WTC11 (cell line): Measurements from ENCODE around the gene NAXD. TPM values are rescaled to one million over a fixed set of nuclear protein-coding genes. Genes with fewer than 3 reads are reported as not detected.

Source experiments
- ATAC-seq: fragments of 200-7000 bp; cut with Tn5 transposase; 2 replicates; pipeline ENCODE4 v1.10.0; 2021; ENCODE audit warnings: mild to moderate bottlenecking, moderate library complexity
- CTCF ChIA-PET: fragments of 300-600 bp; sonication (Branson Sonifier 250); formaldehyde crosslinking; loops from one replicate; lab custom pipeline; 2021; ENCODE audit warnings: antibody characterized with exemption; lab: Charles Lee
- POLR2A ChIA-PET: fragments of 350-600 bp; sonication (Branson Sonifier 250); formaldehyde crosslinking; loops from one replicate; lab custom pipeline; 2021; ENCODE audit warnings: antibody characterized with exemption; lab: Charles Lee
- DNase-seq: peaks from one replicate; pipeline ENCODE4 v3.0.0; 2021; ENCODE audit warnings: low spot score
- H3K27ac Mint-ChIP-seq: 2 replicates; pipeline ENCODE4 v1.8.0; 2021; ENCODE audit warnings: mixed read lengths
- H3K27me3 Mint-ChIP-seq: 2 replicates; pipeline ENCODE4 v1.8.0; 2021; ENCODE audit warnings: low read depth, mild to moderate bottlenecking, moderate library complexity, mixed read lengths
- H3K36me3 Mint-ChIP-seq: 2 replicates; pipeline ENCODE4 v1.8.0; 2021; ENCODE audit warnings: mixed read lengths
- H3K4me1 Mint-ChIP-seq: 2 replicates; pipeline ENCODE4 v1.8.0; 2022; ENCODE audit warnings: mixed read lengths
- H3K4me3 Mint-ChIP-seq: 2 replicates; pipeline ENCODE4 v1.8.0; 2021; ENCODE audit warnings: mild to moderate bottlenecking, moderate library complexity, mixed read lengths
- H3K9me3 Mint-ChIP-seq: 2 replicates; pipeline ENCODE4 v1.8.0; 2021; ENCODE audit warnings: mixed read lengths
- FOXP1 ChIP-seq: sonication (generic); formaldehyde crosslinking; IDR thresholded peaks from 2 replicates; pipeline ENCODE4 v1.8.0; 2022; ENCODE audit warnings: missing genetic modification reagents, mild to moderate bottlenecking, moderate library complexity, borderline replicate concordance
- KAT7 ChIP-seq: sonication (generic); formaldehyde crosslinking; IDR thresholded peaks from 2 replicates; pipeline ENCODE4 v1.8.1; 2023; ENCODE audit warnings: missing genetic modification reagents, mild to moderate bottlenecking, borderline replicate concordance
- MYBL2 ChIP-seq: sonication (generic); formaldehyde crosslinking; IDR thresholded peaks from 2 replicates; pipeline ENCODE4 v1.8.1; 2023; ENCODE audit warnings: mild to moderate bottlenecking, moderate library complexity, missing genetic modification reagents
- NR1H2 ChIP-seq: sonication (generic); formaldehyde crosslinking; IDR thresholded peaks from 2 replicates; pipeline ENCODE4 v1.9.0; 2021; ENCODE audit warnings: mild to moderate bottlenecking, moderate library complexity, missing genetic modification reagents
- OVOL2 ChIP-seq: fragments of 250-450 bp; sonication (Bioruptor Pico); IDR thresholded peaks from 2 replicates; pipeline ENCODE4 v1.9.0; 2021; ENCODE audit warnings: mild to moderate bottlenecking, borderline replicate concordance
- RELA ChIP-seq: sonication (generic); formaldehyde crosslinking; IDR thresholded peaks from 2 replicates; pipeline ENCODE4 v1.8.1; 2022; ENCODE audit warnings: missing genetic modification reagents, mild to moderate bottlenecking, borderline replicate concordance
- SP1 ChIP-seq: sonication (generic); formaldehyde crosslinking; conservative IDR thresholded peaks from 2 replicates; pipeline ENCODE4 v1.8.1; 2022; ENCODE audit warnings: missing genetic modification reagents
- TCF7 ChIP-seq: sonication (generic); formaldehyde crosslinking; IDR thresholded peaks from 2 replicates; pipeline ENCODE4 v1.8.0; 2022; ENCODE audit warnings: mild to moderate bottlenecking, low read depth, missing genetic modification reagents, moderate library complexity
- ZNF138 ChIP-seq: sonication (generic); formaldehyde crosslinking; conservative IDR thresholded peaks from 2 replicates; pipeline ENCODE4 v1.8.1; 2022; ENCODE audit warnings: mild to moderate bottlenecking, moderate library complexity, missing genetic modification reagents
- ZNF396 ChIP-seq: fragments of 250-450 bp; sonication (Bioruptor Pico); IDR thresholded peaks from 2 replicates; pipeline ENCODE4 v1.8.0; 2021; ENCODE audit warnings: mild to moderate bottlenecking, moderate library complexity, borderline replicate concordance
- total RNA-seq: library from RNA; stranded (reverse); gene quantifications from 3 replicates; pipeline ENCODE4 v1.2.3, GENCODE V29; 2021
- TF ChIP-seq, protein P1 (sequence below): fragments of 250-450 bp; sonication (Bioruptor Pico); conservative IDR thresholded peaks from 2 replicates; pipeline ENCODE4 v1.9.0; 2021; ENCODE audit warnings: mild to moderate bottlenecking
- TF ChIP-seq, protein P2 (sequence below): sonication (generic); formaldehyde crosslinking; IDR thresholded peaks from 2 replicates; pipeline ENCODE4 v1.8.1; 2023; ENCODE audit warnings: mild to moderate bottlenecking, missing genetic modification reagents, borderline replicate concordance
- TF ChIP-seq, protein P3 (sequence below): sonication (generic); formaldehyde crosslinking; IDR thresholded peaks from 2 replicates; pipeline ENCODE4 v1.8.0; 2023; ENCODE audit warnings: missing genetic modification reagents
- TF ChIP-seq, protein P4 (sequence below): fragments of 250-450 bp; sonication (Bioruptor Pico); IDR thresholded peaks from 2 replicates; pipeline ENCODE4 v1.9.0; 2021; ENCODE audit warnings: mild to moderate bottlenecking

Gene NAXD
- total RNA-seq, 1 experiment from 2014 or later, result 29.3 TPM

DNA sequence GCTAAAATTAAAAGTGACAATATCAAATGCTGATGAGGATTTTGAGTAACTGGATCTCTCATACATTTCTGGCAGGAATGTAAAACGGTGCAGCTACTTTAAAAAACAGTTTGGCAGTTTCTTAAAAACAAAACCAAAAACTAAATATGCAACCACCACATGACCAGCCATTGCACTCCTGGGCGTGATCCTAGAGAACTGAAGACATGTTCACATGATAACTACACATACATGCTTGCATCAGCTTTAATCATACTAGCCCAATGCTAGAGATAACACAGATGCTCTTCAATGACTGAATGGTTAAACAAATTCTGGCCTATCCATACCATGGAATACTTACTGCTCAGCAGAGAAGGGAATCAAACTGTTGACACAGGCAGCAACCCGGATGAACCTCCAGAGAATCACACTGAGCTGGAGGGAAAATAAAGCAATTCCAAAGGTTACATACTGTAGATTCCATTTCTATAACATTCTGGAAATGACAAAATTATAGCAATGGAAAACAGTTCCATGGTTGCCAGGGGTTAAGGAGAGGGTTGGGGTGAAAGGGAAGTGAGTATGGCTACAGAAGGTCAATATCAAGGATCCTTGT lies 25.5 kb upstream of the NAXD start:
- H3K4me3 Mint-ChIP-seq, result no peak overlapping the region

DNA sequence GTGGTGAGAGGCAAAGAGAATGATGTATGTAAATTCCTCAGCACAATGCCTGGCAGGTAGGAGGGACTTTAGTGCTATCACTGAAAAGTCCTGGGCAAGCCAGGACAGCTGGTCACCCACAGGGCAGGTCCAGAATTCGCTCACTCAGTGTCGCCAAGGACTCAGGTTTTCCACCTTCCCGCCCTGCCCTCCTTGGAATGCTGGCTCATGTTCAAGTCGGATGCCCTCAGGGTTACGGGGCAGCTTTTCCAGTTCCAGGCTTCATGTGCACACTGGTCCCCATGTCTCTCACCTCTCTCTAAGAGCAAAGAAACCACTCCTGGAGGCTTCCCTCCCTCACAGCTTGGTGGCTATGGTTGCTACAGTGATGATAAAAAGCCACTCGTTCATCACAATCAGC lies 24.8 kb upstream of the NAXD start:
- H3K9me3 Mint-ChIP-seq, result no peaks in the 10 kb centered on the region
- no peak; the same call in 1 of the 2 replicates for ATAC-seq
- H3K4me1 Mint-ChIP-seq, result peaks cover 11% of the 10 kb centered on the region
- no peaks in the 10 kb centered on the region for H3K27me3 Mint-ChIP-seq
- TF ChIP-seq, protein P1, sequence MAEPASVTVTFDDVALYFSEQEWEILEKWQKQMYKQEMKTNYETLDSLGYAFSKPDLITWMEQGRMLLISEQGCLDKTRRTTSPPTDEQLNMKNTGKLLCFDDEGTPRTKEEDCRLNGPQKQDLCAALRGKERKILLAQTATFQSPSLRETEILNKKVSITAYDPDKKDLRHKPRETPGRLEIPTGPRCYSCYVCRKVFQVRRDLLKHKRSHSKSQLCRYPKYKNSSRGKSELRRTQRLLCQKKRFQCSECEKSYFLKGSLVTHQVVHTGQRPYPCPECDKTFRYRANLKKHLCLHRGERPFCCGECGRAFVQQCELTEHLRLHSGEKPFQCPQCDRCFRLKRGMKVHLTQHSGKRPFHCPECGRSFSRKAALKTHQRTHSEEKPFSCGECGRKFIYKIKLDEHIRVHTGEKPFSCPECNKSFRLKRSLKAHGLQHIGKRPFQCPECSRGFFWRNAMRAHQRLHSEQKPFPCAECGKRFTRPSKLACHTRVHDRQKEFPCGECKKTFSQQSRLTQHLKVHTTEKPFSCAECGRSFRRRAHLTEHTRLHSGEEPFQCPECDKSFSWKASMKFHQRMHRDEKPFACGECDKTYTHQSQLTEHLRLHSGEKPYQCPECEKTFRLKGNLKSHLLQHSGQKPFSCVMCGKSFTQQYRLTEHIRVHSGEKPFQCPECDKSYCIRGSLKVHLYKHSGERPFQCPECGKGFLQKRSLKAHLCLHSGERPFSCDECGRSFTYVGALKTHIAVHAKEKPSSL (CRISPR knock-in tag), result no peak
- TF ChIP-seq ZNF396 (no peak), ZNF138 (CRISPR knock-in tag) (no peak), MYBL2 (CRISPR knock-in tag) (no peak)
- TF ChIP-seq, protein P2, sequence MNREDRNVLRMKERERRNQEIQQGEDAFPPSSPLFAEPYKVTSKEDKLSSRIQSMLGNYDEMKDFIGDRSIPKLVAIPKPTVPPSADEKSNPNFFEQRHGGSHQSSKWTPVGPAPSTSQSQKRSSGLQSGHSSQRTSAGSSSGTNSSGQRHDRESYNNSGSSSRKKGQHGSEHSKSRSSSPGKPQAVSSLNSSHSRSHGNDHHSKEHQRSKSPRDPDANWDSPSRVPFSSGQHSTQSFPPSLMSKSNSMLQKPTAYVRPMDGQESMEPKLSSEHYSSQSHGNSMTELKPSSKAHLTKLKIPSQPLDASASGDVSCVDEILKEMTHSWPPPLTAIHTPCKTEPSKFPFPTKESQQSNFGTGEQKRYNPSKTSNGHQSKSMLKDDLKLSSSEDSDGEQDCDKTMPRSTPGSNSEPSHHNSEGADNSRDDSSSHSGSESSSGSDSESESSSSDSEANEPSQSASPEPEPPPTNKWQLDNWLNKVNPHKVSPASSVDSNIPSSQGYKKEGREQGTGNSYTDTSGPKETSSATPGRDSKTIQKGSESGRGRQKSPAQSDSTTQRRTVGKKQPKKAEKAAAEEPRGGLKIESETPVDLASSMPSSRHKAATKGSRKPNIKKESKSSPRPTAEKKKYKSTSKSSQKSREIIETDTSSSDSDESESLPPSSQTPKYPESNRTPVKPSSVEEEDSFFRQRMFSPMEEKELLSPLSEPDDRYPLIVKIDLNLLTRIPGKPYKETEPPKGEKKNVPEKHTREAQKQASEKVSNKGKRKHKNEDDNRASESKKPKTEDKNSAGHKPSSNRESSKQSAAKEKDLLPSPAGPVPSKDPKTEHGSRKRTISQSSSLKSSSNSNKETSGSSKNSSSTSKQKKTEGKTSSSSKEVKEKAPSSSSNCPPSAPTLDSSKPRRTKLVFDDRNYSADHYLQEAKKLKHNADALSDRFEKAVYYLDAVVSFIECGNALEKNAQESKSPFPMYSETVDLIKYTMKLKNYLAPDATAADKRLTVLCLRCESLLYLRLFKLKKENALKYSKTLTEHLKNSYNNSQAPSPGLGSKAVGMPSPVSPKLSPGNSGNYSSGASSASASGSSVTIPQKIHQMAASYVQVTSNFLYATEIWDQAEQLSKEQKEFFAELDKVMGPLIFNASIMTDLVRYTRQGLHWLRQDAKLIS (CRISPR knock-in tag), result no peak
- POLR2A ChIA-PET, result no interaction called here
- no peaks in the 10 kb centered on the region for H3K36me3 Mint-ChIP-seq
- no peak overlapping the region for H3K27ac Mint-ChIP-seq
- no peak overlapping the region for H3K4me3 Mint-ChIP-seq
- CTCF ChIA-PET, result no interaction called here
- no peak for DNase-seq

More for the DNA sequence above, 25.5 kb upstream of the NAXD start:
- no peak overlapping the region for H3K27ac Mint-ChIP-seq
- H3K9me3 Mint-ChIP-seq, result no peaks in the 10 kb centered on the region
- H3K4me1 Mint-ChIP-seq, result peaks cover 11% of the 10 kb centered on the region
- ATAC-seq (no peak), DNase-seq (no peak)
- CTCF ChIA-PET, result no interaction called here
- H3K36me3 Mint-ChIP-seq, result no peaks in the 10 kb centered on the region
- POLR2A ChIA-PET, result no interaction called here
- H3K27me3 Mint-ChIP-seq, result no peaks in the 10 kb centered on the region
- TF ChIP-seq TCF7 (no peak), OVOL2 (CRISPR knock-in tag) (no peak)
- TF ChIP-seq, protein P1 (CRISPR knock-in tag), result no peak
- TF ChIP-seq, protein P2 (CRISPR knock-in tag), result no peak

DNA sequence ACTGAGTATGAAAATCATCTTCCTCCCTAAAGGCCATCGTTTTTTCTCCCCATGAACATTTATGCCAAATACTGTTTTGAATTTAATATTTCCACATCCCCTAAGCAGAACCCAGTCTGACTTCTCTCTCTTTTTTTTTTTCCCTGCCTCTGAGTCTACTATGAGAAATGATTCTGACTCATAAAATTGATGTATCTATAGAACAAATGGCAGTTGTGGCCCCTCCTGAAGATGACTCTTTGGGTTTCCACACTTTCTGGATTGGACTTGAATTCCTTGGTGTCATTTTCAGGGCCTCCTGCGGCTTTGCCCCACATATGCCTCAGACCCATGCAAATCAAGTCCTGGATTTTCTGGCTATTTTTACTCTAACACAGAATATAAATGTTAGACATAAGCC lies 22.7 kb upstream of the NAXD start:
- no peak for DNase-seq
- Mint-ChIP-seq H3K4me1 (peaks cover 17% of the 10 kb centered on the region), H3K27ac (no peak overlapping the region), H3K9me3 (no peaks in the 10 kb centered on the region), H3K4me3 (no peak overlapping the region), H3K36me3 (no peaks in the 10 kb centered on the region), H3K27me3 (no peaks in the 10 kb centered on the region)
- CTCF ChIA-PET, result interaction anchor here (1.6 kb wide), 1 partner anchor 137 kb away, joined by 7 read pairs; no protein-coding TSS in a partner anchor
- no peak for TF ChIP-seq RELA
- TF ChIP-seq NR1H2 (CRISPR knock-in tag), result no peak
- no peak for TF ChIP-seq KAT7 (CRISPR knock-in tag)
- TF ChIP-seq, protein P3, sequence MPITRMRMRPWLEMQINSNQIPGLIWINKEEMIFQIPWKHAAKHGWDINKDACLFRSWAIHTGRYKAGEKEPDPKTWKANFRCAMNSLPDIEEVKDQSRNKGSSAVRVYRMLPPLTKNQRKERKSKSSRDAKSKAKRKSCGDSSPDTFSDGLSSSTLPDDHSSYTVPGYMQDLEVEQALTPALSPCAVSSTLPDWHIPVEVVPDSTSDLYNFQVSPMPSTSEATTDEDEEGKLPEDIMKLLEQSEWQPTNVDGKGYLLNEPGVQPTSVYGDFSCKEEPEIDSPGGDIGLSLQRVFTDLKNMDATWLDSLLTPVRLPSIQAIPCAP (CRISPR knock-in tag), result no peak
- TF ChIP-seq OVOL2 (CRISPR knock-in tag), result no peak
- no peak for TF ChIP-seq FOXP1 (CRISPR knock-in tag)
- TF ChIP-seq, protein P4, sequence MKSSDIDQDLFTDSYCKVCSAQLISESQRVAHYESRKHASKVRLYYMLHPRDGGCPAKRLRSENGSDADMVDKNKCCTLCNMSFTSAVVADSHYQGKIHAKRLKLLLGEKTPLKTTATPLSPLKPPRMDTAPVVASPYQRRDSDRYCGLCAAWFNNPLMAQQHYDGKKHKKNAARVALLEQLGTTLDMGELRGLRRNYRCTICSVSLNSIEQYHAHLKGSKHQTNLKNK (CRISPR knock-in tag), result no peak
- no peak for TF ChIP-seq SP1 (CRISPR knock-in tag)
- POLR2A ChIA-PET, result no interaction called here
- ATAC-seq, result no peak
